ENCODE results near the gene ACBD4. TPM values are rescaled to one million over a fixed set of nuclear protein-coding genes. Genes with fewer than 3 reads are reported as not detected.

Gene ACBD4
- total and polyA plus RNA-seq, 2 of the 4 experiments (the other 2 are of a cell fraction): 2.3 to 5.7 TPM

DNA sequence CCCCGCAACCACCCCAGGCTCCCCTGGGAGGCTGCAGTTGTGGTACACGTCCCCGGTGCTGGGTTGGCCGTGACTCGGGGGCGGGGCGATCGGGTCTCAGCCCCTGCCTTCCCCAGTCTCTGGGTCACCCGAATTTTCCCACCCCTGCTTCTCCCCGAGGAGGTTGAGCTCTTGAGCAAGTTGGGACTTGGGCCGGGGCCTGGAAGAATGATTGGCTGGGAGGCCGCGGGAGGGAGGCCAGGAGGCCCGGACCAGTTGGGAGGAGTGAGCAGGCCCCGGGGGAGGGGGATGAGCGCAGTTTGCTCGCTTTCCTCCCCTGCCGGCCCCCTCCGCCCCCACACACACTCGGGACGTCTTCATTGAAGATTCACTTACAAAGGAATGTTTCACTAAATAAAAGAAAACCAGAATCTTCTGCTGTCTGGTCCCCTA, 8.3 kb downstream of the ACBD4 start:
- peak overlapping the region; percentile 85 for H4K91ac ChIP-seq (ENCODE audit: insufficient read depth, low read depth, low read length)
- H4K8ac ChIP-seq (ENCODE audit: low read depth in 2 of 2, low read length in 2 of 2): peak overlapping the region; percentile 86 to 93
- peak overlapping the region; percentile 22 for H3K4me3 ChIP-seq (ENCODE audit: insufficient read depth, low read depth, low read length)
- peak overlapping the region; percentile 52; the same call in 1 of the 2 replicates for H3K18ac ChIP-seq (ENCODE audit: low read depth, low read length)
- H3K4me2 ChIP-seq (ENCODE audit: low read depth, low read length): peak overlapping the region; percentile 67
- peak overlapping the region; percentile 85 for H3K14ac ChIP-seq (replicated peaks; ENCODE audit: low read depth, low read length)
- TF ChIP-seq NFE2L2 (IDR thresholded peaks at IDR 0.05; ENCODE audit: low read depth, low read length): no peak
- peak; percentile 84; the same call in 1 of the 2 replicates for TF ChIP-seq MAZ (IDR thresholded peaks at IDR 0.05; ENCODE audit: borderline replicate concordance, low read depth, low read length)
- intact Hi-C loops (cut with micrococcal nuclease) (no loop called here), in situ Hi-C loops (cut with MboI; ENCODE audit: low sequenced_read_pairs) (no loop called here), dilution Hi-C loops (cut with HindIII; ENCODE audit: low sequenced_read_pairs, unreplicated experiment) (no loop called here)
- WGBS, 2 experiments (ENCODE audit: extremely low coverage in 2 of 2, insufficient read length in 1 of 2): no CpG with 5 or more reads among the region's 21 CpGs
- peak overlapping the region; percentile 74 for H3K56ac ChIP-seq (ENCODE audit: extremely low read depth, insufficient read depth, low read length)
- H3K4me1 ChIP-seq (ENCODE audit: control insufficient read depth, insufficient read depth, low read length): peaks cover 14% of the 10 kb centered on the region
- ChIA-PET CTCF (interaction anchor here (0.5 to 1.4 kb wide), 3 partner anchors 9 to 68 kb away, joined by 3 to 10 read pairs (median 3); partner anchors contain the start of gene ACBD4), POLR2A (ENCODE audit: unreplicated experiment) (no interaction called here)
- DNase-seq (peak; percentile 80), ATAC-seq (ENCODE audit: low read depth) (peak; percentile 49)
- peaks cover 5% of the 10 kb centered on the region for H4K20me1 ChIP-seq (ENCODE audit: insufficient read depth, low read length)
- peak overlapping the region; percentile 85 for H2AK5ac ChIP-seq (ENCODE audit: low read depth, low read length)
- H2BK15ac ChIP-seq (ENCODE audit: low read depth, low read length): peak overlapping the region; percentile 41; the same call in 1 of the 3 replicates
- H2AK9ac ChIP-seq (replicated peaks; ENCODE audit: low read depth, low read length, poor library complexity): peak overlapping the region; percentile 98
- H3K27me3 ChIP-seq (ENCODE audit: control insufficient read depth, insufficient read depth, low read length): no peaks in the 10 kb centered on the region
- peak overlapping the region; percentile 98 for H3K27ac ChIP-seq (ENCODE audit: insufficient read depth, low read length)
- peak overlapping the region; percentile 79 for H2BK120ac ChIP-seq (ENCODE audit: low read depth, low read length)
- H3K9ac ChIP-seq (ENCODE audit: low read depth, low read length): peak overlapping the region; percentile 69
- peak overlapping the region; percentile 90 for H2BK5ac ChIP-seq (ENCODE audit: low read depth, low read length, poor library complexity, severe bottlenecking)
- peaks cover 0 to 24% of the 10 kb centered on the region in 2 experiments; a peak in 2 of 4 replicates for H3K79me1 ChIP-seq (ENCODE audit: low read depth in 1 of 2, low read length in 2 of 2)
- H3K9me1 ChIP-seq (ENCODE audit: insufficient read depth, low read length): peaks cover 14% of the 10 kb centered on the region
- peak overlapping the region; percentile 90 for H4K5ac ChIP-seq (ENCODE audit: low read depth, low read length)
- no peaks in the 10 kb centered on the region for H3K9me3 ChIP-seq (ENCODE audit: control insufficient read depth, insufficient read depth, low read length)
- H3K4ac ChIP-seq (ENCODE audit: low read depth, low read length): peak overlapping the region; percentile 97
- 0 out of 2 replicates have a peak overlapping the region, but pooled peaks have one; percentile 13 for H2BK20ac ChIP-seq (ENCODE audit: low read depth, low read length)
- H3K36me3 ChIP-seq (ENCODE audit: control insufficient read depth, insufficient read depth, low read length): no peaks in the 10 kb centered on the region
- BruUV-seq (replicated peaks): no TSS peak
- peak overlapping the region; percentile 95 for H2AFZ ChIP-seq (replicated peaks; ENCODE audit: low read length, poor library complexity)
- peak overlapping the region; percentile 72; the same call in 1 of the 2 replicates for H3K23ac ChIP-seq (ENCODE audit: low read depth, low read length)

Measured in IMR-90 (cell line).